HFF-Myc (cell line): Measurements from ENCODE around the gene RPRD1B.

Experiments used
- DNase-seq: peaks from one replicate; pipeline ENCODE4 v3.0.0-alpha.2; 2011; ENCODE audit warnings: low read depth; ENCODE audit errors: extremely low read depth
- H3K4me3 ChIP-seq: replicated peaks from 2 replicates; pipeline ENCODE4 v1.5.1; 2011; ENCODE audit warnings: low read depth, mild to moderate bottlenecking, control low read depth, low read length
- TF ChIP-seq, protein P1 (sequence below): IDR thresholded peaks from 2 replicates; pipeline ENCODE4 v1.5.1; 2012; ENCODE audit warnings: mild to moderate bottlenecking, low read depth, low read length, control low read depth; ENCODE audit errors: missing control alignments

RPRD1B gene

DNA sequence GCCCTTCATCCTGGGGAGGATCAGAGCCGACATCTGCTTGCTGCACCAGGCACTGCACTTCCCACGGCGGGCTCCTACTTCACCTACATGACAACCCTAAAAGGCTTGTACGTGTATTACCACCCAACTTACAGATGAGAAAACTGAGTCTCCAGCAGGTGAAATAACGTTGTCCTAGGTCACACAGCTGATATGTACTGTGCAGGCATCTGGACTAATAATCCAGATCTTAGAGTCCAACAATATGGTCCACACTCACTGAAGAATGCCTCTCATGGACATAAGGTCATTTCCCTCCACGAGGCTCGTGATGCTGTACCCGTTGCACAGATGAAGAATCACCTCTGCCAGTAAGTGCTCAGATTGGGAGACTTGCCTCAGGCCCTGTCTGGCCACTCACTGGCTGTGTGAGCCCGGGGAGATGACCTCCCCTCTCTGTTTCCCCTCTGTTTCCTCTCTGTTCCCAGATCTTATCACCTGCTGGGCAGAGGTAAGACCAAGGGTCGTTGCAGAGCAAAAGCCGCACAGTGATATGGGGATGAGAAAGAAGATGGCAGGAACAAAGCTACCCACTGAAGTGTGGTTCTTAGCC is 99.5 kb downstream of the RPRD1B start:
- H3K4me3 ChIP-seq: no peak overlapping the region
- TF ChIP-seq, protein P1, sequence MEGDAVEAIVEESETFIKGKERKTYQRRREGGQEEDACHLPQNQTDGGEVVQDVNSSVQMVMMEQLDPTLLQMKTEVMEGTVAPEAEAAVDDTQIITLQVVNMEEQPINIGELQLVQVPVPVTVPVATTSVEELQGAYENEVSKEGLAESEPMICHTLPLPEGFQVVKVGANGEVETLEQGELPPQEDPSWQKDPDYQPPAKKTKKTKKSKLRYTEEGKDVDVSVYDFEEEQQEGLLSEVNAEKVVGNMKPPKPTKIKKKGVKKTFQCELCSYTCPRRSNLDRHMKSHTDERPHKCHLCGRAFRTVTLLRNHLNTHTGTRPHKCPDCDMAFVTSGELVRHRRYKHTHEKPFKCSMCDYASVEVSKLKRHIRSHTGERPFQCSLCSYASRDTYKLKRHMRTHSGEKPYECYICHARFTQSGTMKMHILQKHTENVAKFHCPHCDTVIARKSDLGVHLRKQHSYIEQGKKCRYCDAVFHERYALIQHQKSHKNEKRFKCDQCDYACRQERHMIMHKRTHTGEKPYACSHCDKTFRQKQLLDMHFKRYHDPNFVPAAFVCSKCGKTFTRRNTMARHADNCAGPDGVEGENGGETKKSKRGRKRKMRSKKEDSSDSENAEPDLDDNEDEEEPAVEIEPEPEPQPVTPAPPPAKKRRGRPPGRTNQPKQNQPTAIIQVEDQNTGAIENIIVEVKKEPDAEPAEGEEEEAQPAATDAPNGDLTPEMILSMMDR: no peak
- no peak for DNase-seq

DNA sequence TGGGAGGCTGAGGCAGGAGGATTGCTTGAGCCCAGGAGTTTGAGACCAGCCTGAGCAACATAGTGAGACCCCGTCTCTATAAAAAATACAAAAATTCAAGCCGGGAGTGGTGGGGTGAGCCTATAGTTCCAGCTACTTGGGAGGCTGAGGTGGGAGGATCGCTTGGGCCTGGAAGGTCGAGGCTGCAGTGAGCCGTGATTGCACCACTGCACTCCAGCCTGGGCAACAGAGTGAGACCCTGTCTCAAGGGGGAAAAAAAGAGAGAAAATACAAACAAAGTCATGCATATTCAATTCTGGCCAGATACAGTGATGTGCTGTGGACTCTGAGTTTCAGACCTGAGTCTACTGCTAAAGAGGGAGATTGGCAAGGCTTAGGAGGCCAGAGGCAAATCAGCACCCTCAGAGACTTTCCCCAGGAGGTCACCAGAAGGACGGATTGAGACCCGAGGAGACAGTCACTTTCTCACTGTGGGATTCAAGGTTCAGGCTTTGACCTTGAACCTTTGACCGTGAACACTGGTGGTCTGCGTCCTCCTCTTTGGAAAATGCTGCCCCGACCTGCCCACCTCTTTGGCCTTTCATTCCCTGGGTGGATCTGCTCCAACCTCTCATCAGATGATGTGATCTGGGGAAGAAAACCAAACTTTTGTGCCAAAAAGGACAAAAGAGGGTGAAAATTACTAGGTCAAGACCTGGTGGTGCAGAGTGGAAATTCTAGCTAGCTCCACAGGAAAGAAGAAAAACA is 100.3 kb downstream of the RPRD1B start:
- DNase-seq: no peak
- TF ChIP-seq, protein P1: no peak
- H3K4me3 ChIP-seq: no peak overlapping the region

DNA sequence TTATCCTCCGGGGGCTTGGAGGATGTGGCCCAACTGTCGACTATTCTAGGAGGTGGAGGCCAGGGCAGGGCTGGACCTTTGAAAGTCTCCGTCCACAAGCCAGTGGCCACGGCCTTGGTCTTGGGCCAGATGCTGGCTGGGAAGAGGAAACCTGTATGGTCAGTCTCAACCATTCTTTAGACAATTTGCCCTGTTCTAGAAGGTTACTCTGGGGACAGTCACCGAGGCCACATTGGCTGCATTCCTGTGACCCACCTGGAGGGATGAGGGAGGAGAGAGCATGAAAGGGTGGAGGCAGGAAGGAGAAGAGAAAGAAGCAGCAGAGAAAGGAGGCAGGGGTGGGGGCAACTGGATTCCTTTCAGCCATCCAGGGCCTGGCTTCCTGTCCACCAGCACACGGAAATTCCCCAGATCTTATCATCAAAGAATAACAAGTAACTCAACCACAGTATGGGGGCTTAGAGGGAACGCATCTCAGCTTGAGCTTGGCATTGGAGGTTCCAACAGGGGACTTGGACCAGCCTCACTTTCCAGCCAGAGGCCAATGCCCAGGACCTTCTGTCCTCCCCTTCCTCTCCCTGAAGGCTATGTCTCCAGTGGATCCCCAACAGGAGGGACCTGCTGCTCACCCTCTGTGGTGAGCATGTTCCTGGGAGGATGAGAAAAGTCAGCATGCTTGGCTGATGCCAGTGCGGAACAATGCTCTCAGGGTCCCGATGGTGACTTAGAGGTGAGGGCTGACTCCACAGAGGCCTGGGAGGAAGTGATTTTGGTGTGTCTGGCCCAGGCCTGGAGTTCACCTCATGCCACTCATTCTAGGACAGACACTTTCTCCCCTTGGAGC is 101.1 kb downstream of the RPRD1B start:
- DNase-seq: no peak
- TF ChIP-seq, protein P1: no peak
- H3K4me3 ChIP-seq: no peak overlapping the region

DNA sequence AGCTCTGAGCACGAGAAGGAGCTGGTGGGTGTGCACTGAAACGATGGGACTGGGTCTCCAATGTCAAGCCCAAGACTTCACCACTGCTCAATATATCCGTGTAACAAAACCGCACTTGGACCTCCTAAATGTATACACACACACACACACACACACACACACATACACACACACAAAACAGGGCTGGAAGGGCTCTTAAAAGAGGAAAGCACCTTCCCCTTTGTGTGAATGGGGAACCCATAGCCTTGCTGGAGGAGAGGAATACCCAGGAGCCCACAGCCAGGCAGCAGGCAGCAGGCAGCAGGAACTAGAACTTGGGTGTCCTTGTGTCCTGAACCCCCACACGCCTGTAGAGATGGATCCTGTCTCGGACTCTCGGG is 101.7 kb downstream of the RPRD1B start:
- no peak for DNase-seq
- no peak overlapping the region for H3K4me3 ChIP-seq
- TF ChIP-seq, protein P1: no peak

DNA sequence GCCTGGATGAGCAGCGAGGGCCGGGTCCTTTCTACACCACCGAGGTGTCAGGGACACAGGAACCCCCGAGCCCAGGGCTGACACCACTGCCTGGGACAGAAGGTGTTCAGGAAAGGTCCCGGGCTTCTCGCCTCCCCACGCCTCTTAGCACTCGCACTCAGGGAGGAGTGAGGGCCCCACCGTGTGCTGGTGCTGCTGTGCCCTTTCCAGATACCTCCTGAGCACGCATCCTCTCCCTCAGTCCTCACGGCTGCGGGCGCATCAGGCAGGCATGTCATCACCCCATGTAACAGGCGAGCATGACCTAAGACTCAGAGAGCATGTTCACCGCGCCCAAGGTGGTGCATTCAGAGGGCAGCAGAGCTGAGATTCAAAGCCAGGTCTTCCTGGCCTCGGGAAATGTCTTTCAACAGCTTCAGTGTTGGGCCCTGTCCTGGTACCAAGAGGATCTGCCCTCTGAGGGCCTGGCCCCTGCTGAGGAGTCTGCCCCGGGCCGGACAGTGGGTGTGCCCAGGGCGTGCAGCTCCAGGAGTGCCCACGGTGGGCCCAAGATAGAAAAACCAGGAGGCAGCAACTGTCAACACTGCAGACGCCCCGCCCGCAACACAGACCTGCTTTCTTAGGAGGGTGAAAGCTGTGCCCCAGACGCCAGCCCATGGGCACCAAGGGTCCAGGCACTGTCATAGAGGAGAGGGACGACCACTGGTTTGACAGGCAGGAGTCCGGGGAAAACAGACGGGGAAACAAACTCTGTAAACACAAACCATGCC is 102.3 kb downstream of the RPRD1B start:
- H3K4me3 ChIP-seq: no peak overlapping the region
- TF ChIP-seq, protein P1: no peak
- DNase-seq: no peak
